ENCODE measurements around the gene SPRTN. TPM values are rescaled to one million over a fixed set of nuclear protein-coding genes. Genes with fewer than 3 reads are reported as not detected.

The SPRTN gene
- total RNA-seq, 2 donors from 2014 or later, result 7.4 to 13.5 TPM

DNA sequence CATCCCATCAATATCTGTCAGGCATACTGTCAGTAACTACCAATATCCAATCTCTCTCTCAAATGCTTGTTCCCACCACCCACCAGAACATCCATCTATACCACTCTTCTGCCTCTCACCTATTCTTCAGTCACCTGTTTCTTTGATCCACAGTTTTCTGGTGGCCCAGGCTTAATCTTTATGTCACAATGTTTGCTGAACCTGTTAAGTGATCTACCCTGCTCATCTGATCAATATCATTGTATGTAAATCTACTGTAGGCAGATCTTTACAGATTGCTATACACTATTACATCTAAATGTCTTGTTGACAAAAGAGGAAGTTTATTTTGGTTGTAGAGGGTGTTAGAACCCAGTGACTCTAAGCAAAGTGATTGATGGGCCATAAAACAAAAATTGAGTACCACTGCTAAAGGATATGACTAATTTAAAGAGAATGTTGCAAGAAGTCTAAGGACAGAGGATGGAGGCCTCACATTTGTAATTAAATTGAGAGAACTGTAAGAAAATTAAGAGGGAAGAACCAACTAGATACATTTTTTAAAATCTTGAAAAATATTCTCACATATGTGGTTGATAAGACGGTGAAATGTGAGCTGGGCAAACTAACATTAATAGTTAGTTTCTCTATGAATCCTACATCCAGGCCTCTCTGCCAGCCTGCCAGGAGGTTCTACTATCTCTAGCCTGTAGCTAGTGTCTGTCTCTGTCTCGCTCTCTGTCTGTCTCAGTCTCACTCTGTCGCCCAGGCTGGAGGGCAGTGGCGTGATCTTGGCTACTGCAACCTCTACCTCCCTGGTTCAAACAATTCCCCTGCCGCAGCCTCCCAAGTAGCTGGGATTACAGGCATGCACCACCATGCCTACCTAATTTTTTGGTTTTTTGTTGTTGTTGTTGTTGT is 49.9 kb downstream of the SPRTN start:
- Mint-ChIP-seq H3K27ac (no peak overlapping the region), H3K9me3 (no peaks in the 10 kb centered on the region)
- peak in 1 of 2 donors; percentile 49 for ATAC-seq

DNA sequence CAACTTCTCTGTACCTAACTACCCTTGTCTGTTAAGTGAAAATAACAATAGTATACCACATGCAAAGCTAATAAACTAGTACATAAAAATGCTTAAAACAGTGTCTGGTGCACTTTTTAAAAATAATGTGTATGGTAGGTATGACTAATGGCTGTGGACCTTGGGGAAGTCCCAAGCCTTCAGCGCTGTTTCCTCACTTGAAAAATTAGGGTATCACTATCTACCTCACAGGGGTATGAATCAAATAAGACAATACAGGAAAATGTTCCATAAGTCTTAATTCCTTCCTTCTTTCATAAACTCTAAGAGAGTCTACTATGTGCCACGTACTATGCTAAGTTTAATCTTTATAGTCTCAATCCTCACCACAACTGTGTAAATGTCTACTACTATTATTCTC is 52.0 kb downstream of the SPRTN start:
- DNase-seq (ENCODE audit: low spot score in 2 of 2) (no peak), ATAC-seq (peak; percentile 82 to 96)
- no peaks in the 10 kb centered on the region for H3K9me3 Mint-ChIP-seq
- peaks cover 0 to 6% of the 10 kb centered on the region in 2 donors for H3K36me3 Mint-ChIP-seq
- no peak overlapping the region for H3K27ac Mint-ChIP-seq

More for the DNA sequence above, 49.9 kb downstream of the SPRTN start:
- peaks cover 0 to 6% of the 10 kb centered on the region in 2 donors for H3K36me3 Mint-ChIP-seq
- DNase-seq (ENCODE audit: low spot score in 2 of 2), result no peak

DNA sequence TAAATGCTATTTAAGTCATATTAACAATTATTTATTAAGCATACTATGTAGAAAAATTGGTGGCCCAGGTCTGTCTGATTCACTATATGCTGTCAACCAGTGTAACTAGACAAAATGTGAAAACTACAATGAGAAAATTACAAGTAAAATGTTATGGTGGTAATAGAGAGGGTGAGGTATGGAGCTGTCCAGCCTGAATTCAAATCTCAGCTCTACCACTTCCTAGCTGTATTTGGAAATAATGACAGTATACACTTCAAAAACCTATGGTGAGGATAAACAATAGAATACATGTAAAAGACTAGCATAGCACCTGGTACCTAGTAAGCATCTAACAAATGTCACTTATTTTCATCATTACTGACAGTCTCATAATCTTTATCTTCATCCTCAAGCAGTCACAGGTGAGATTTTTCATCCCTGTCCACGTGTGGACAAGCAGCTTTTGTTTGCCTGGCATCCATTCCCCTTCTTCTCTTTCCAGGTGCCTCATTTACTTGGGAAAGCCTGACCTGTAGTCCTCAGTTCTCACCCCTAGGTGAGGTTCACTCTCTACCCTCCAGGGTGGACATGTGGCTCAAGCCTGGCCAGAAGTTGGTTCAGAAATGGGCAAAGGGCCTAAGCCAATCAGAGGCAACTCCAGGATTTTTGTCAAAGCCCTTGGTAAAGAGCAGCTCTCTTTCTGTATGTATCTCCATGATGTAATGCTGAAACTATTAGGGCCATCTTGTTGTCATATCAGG is 54.5 kb downstream of the SPRTN start:
- DNase-seq (ENCODE audit: low spot score in 2 of 2), result no peak
- Mint-ChIP-seq H3K9me3 (peaks cover 0 to 5% of the 10 kb centered on the region in 2 donors), H3K27ac (no peak overlapping the region), H3K36me3 (peaks cover 0 to 6% of the 10 kb centered on the region in 2 donors)
- ATAC-seq, result no peak

DNA sequence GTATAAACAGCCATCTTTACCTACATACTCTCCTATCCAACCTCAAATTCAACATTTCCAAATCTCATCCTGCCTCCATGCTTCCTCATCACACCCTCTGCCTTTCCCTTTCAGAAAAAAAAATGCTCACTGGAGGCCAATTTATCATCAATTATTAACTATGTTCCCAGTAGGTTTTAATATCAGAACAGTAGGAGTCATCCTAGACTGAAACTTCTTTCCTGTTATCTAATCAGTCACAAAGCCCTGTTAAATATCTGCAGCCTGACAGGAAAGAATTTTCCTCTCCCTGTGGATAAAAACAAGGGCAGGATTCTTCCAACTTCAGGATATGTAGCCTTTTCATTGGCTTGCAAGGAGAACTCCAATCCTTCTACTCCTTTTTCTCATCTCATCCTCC is 55.6 kb downstream of the SPRTN start:
- Mint-ChIP-seq H3K27ac (no peak overlapping the region), H3K9me3 (peaks cover 0 to 5% of the 10 kb centered on the region in 2 donors), H3K36me3 (peaks cover 0 to 6% of the 10 kb centered on the region in 2 donors)
- DNase-seq (ENCODE audit: low spot score in 2 of 2) (no peak), ATAC-seq (no peak)

DNA sequence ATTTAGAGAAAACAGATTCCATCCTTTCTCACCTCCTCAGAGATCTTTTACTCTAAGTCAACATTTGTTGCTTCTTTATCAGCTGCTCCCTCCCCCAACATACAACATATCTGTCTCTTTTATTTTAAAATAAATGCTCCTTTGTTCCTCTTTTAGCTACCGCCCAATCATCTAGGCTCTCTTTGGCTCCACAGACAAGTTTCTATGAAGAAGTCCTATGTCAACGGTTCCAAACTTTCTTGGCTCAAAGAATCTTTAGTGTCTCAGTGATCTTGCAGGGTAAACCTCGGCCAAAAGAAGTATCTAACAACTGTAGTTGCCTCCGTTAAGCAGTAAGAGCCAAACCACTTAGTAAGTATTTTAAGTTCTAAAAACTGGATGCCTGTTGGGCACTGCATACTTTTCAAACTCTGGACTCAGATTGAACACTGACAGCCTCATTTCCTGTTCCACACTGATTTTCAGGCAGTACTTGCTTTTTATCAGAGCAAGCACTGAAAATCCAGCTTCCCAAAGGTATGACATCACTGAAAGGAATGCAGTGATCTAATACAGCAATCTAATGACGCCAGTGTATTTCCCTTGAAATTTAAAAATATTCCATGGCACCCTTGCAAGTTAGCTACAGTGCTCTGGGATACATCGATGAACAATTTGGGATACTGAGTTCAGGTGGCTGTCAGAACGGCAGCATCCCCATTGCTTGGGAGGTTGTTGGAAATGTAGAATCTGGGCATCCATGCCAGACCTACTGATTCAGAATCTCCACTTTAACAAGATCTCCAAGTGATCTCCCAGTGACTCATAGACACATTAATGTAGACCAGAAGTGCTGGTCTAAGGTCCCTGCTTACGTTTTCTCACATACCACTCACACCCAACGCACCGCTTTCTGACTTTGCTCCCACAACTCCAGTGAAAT is 57.2 kb downstream of the SPRTN start:
- DNase-seq (ENCODE audit: low spot score in 2 of 2) (no peak), ATAC-seq (no peak)
- H3K36me3 Mint-ChIP-seq, result no peaks in the 10 kb centered on the region
- peak overlapping the region in 1 of 2 donors; percentile 1 for H3K27ac Mint-ChIP-seq
- peaks cover 0 to 5% of the 10 kb centered on the region in 2 donors for H3K9me3 Mint-ChIP-seq

DNA sequence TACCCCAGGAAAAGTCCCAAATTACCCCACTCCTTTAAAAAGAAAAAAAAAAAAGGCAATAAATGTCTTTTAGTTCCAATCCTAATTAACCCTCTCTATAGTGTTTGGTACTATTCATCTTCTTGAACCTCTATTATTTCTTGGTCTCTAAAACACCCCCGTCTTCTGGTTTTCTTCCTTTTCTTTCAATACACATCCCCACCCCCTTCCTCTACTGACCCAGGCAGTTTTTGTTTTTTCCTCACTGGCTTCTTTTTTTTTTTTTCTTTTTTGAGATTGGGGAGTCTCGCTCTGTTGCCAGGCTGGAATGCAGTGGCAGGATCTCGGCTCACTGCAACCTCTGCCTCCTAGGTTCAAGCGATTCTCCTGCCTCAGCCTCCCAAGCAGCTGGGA is 57.9 kb downstream of the SPRTN start:
- ATAC-seq, result no peak
- Mint-ChIP-seq H3K27ac (no peak overlapping the region), H3K9me3 (peaks cover 0 to 5% of the 10 kb centered on the region in 2 donors), H3K36me3 (no peaks in the 10 kb centered on the region)
- DNase-seq (ENCODE audit: low spot score in 2 of 2), result no peak

DNA sequence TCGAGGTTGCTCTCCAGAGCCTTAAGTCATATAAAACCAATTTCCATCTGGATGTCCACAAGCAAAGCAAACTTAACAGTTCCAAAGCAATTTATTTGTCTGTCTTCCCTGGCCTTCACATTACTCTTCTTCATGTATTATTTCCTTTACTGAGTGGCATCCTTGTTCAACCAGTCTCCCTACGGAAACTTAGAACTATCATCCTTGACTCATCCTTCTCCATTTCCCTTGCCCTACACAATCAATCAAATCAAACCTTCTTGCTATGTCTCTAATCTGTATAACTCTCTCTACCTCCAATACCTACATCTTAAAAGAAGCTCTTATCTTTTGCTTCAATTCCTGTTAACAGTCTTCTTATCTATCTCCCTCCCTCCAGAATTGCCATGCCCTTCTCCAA is 58.5 kb downstream of the SPRTN start:
- DNase-seq (ENCODE audit: low spot score in 2 of 2) (no peak), ATAC-seq (no peak)
- H3K9me3 Mint-ChIP-seq, result peaks cover 0 to 5% of the 10 kb centered on the region in 2 donors
- H3K27ac Mint-ChIP-seq, result no peak overlapping the region
- H3K36me3 Mint-ChIP-seq, result no peaks in the 10 kb centered on the region

DNA sequence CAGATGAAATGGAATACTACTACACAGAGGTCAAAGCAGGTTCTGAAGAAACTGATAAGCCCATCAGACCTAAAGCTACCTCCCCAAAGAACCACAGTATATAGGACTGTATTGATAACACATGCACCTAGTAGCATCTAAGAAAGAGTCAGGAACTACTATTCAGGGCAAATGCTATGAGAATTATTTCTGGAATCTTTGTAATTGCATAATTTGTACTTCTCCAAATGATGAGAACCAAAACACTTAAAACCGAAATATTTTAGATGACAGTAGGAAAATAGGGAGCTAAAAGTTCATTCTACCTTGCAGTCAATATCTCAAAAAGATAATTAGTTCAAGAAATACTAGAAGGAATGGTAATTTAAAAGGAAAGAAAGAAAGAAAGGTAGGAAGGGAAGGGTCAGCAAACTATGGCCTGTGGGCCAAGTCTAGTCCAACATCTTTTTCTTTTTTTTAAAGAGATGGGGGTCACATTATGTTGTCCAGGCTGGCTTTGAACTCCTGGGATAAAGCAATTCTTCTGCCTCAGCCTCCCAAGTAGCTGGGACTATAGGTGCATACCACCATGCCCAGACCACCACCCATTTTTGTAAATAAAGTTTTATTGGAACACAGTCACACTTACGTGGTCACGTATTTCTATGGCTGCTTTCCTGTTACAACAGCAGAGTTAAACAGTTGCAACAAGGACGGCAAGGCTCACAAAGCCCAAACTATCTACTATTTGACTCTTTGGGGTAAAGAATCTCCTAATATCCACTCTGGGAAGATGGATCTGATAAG is 60.0 kb downstream of the SPRTN start:
- peaks cover 0 to 5% of the 10 kb centered on the region in 2 donors for H3K9me3 Mint-ChIP-seq
- DNase-seq (ENCODE audit: low spot score in 2 of 2), result no peak
- no peak overlapping the region for H3K27ac Mint-ChIP-seq
- H3K36me3 Mint-ChIP-seq, result peaks cover 0 to 7% of the 10 kb centered on the region in 2 donors
- no peak for ATAC-seq

DNA sequence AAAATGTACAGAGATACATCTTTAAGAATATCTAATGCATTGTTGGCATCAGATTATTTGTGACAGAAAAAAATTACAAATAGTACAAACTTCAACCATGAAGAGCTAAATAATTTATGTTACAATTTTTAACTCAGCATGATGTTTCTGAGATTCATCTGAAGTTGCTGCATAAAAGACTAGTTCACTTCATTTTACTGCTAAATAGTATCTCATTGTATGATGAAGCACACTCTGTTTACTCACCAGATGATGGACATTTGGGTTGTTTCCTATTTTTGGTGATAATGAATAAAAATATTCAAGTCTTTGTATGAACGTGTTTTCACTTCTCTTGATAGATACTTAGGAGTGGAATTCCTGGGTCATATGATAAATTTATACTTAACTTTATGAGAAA is 63.4 kb downstream of the SPRTN start:
- DNase-seq (ENCODE audit: low spot score in 2 of 2) (no peak), ATAC-seq (no peak)
- Mint-ChIP-seq H3K27ac (no peak overlapping the region), H3K9me3 (peaks cover 0 to 5% of the 10 kb centered on the region in 2 donors), H3K36me3 (peaks cover 0 to 7% of the 10 kb centered on the region in 2 donors)

DNA sequence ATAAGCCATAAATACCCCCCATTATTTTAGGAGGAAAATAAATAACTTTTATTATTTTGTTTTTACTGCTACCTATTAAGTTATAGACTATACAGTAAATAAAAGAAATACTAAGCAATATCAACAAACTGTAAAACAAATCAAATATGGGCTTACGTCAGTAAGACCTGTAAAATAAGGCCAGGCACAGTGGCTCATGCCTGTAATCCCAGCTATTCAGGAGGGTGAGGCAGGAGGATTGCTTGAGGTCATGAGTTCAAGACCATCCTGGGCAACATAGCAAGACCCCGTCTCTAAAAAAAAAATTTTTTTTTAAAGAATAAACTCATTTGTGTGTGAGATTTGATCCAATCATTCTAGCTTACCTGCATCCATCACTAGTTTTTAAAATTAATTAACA is 66.2 kb downstream of the SPRTN start:
- DNase-seq (ENCODE audit: low spot score in 2 of 2) (no peak), ATAC-seq (no peak)
- H3K27ac Mint-ChIP-seq, result no peak overlapping the region
- peaks cover 0 to 7% of the 10 kb centered on the region in 2 donors for H3K36me3 Mint-ChIP-seq
- H3K9me3 Mint-ChIP-seq, result no peaks in the 10 kb centered on the region

Other genes with a start within 250 kb of the SPRTN start
- under 1 TPM in 1 of 2 donors, not detected in 1; 0.02 TPM for gene TRIM67, start 176.2 kb upstream of the SPRTN start, total RNA-seq
- gene GNPAT, start 97.1 kb upstream of the SPRTN start, total RNA-seq, result 10 to 100 TPM; 50.6 to 65.2 TPM
- 10 to 100 TPM; 14.1 to 18.7 TPM for gene EXOC8, start 441 bp upstream of the SPRTN start, total RNA-seq
- gene EGLN1, start 84.0 kb downstream of the SPRTN start, total RNA-seq, result 10 to 100 TPM in 1 of 2 donors, 1 to 10 TPM in 1; 3.8 to 36.1 TPM
- gene TSNAX, start 190.4 kb downstream of the SPRTN start, total RNA-seq, result 10 to 100 TPM; 22.3 to 34.3 TPM